ENCODE data around the gene HES5. TPM values are rescaled to one million over a fixed set of nuclear protein-coding genes. Genes with fewer than 3 reads are reported as not detected.

Gene HES5
- total and polyA plus RNA-seq, 2 experiments from 2014 or later = 0.16 to 0.21 TPM

GRCh38 chr1:2520206-2520605 lies 9.9 kb downstream of the HES5 start (continued):
- TF ChIP-seq ETS1 (IDR thresholded peaks at IDR 0.05) (no peak), CREB1 (CRISPR knock-in tag; IDR thresholded peaks at IDR 0.05; ENCODE audit: low read depth) (no peak), POLR2AphosphoS5 (IDR thresholded peaks at IDR 0.05; ENCODE audit: low read depth) (no peak), EZH2phosphoT487 (IDR thresholded peaks at IDR 0.05; ENCODE audit: unreplicated experiment) (no peak), STAT1 (IDR thresholded peaks at IDR 0.05; ENCODE audit: unreplicated experiment) (no peak), ZNF114 (CRISPR knock-in tag; IDR thresholded peaks at IDR 0.05) (no peak), JUNB (IDR thresholded peaks at IDR 0.05; ENCODE audit: unreplicated experiment) (no peak)

GRCh38 chr1:2519729-2520128 lies 10.3 kb downstream of the HES5 start:
- ATAC-seq = no peak
- H3K36me3 ChIP-seq (ENCODE audit: insufficient read depth) = peaks cover 5% of the 10 kb centered on the region; the same call in 1 of the 2 replicates
- Mint-ChIP-seq H3K4me3 (no peak overlapping the region), H3K27ac (no peak overlapping the region), H3K9me3 (no peaks in the 10 kb centered on the region), H3K27me3 (ENCODE audit: insufficient read depth, low read depth, poor library complexity) (peaks cover 1% of the 10 kb centered on the region), H3K36me3 (ENCODE audit: low read depth) (peaks cover 32% of the 10 kb centered on the region), H3K4me1 (peaks cover 15% of the 10 kb centered on the region)
- peaks cover 33% of the 10 kb centered on the region for H3K79me2 ChIP-seq (replicated peaks; ENCODE audit: insufficient read depth)
- no peak for DNase-seq (ENCODE audit: low spot score)
- H3K9me2 ChIP-seq (ENCODE audit: insufficient read depth) = no peaks in the 10 kb centered on the region
- H3F3A ChIP-seq (replicated peaks; ENCODE audit: low read depth) = no peaks in the 10 kb centered on the region
- TF ChIP-seq EZH2 (IDR thresholded peaks at IDR 0.05; ENCODE audit: low read depth, unreplicated experiment) (no peak), CREB1 (CRISPR knock-in tag; IDR thresholded peaks at IDR 0.05; ENCODE audit: low read depth) (no peak), ZNF462 (CRISPR knock-in tag; IDR thresholded peaks at IDR 0.05) (no peak), NANOG (IDR thresholded peaks at IDR 0.05; ENCODE audit: borderline replicate concordance) (no peak), JUNB (IDR thresholded peaks at IDR 0.05; ENCODE audit: unreplicated experiment) (no peak), ZNF114 (CRISPR knock-in tag; IDR thresholded peaks at IDR 0.05) (no peak)
- H3K4me1 ChIP-seq (ENCODE audit: insufficient read depth) = peaks cover 7% of the 10 kb centered on the region; the same call in 1 of the 2 replicates
- H3K4me3 ChIP-seq = no peak overlapping the region
- no peak overlapping the region for H3K27ac ChIP-seq (ENCODE audit: low read depth)
- H2AFZ ChIP-seq = no peak overlapping the region
- no peaks in the 10 kb centered on the region for H3K27me3 ChIP-seq (ENCODE audit: insufficient read depth)
- no peak overlapping the region for H3K4me2 ChIP-seq
- peaks cover 26% of the 10 kb centered on the region for H4K20me1 ChIP-seq (replicated peaks; ENCODE audit: insufficient read depth)
